SK-MEL-5 (cell line): ENCODE measurements around the gene OLFML2A. TPM values are rescaled to one million over a fixed set of nuclear protein-coding genes. Genes with fewer than 3 reads are reported as not detected.
"Not testable (repeated sequence)": the region's sequence is repeated elsewhere in the genome, so short reads cannot be mapped to it uniquely, and the experiment has no call there.

Experiments used
- DNase-seq: peaks from one replicate; pipeline ENCODE4 v3.0.0-alpha.2; 2016; ENCODE audit warnings: low read depth, low spot score
- in situ Hi-C: cut with HindIII; loops from 2 replicates; pipeline ENCODE4 v1.10.0; 2016; ENCODE audit warnings: low sequenced_read_pairs, high pct_unique_total_duplicates, low pct_unique_long_range_greater_than_20kb
- polyA plus RNA-seq, 2 experiments: library from polyadenylated mRNA; depleted of rRNA; stranded (reverse); fragments of >200 nt; gene quantifications; 2 replicates each; pipeline ENCODE4 v1.2.3, GENCODE V29; 2015
- total RNA-seq: library from RNA; depleted of rRNA; stranded (reverse); fragments of >200 nt; shearing (Covaris generic); gene quantifications from 2 replicates; pipeline ENCODE4 v1.2.3, GENCODE V29; 2014; rRNA removed

OLFML2A gene
- 0.51 and 0.90 TPM in 2 replicates for total RNA-seq
- 2.1 and 3.2 TPM in 2 replicates for polyA plus RNA-seq (2015; cell fraction: cytosol; rRNA removed)
- 0.77 and 1.2 TPM in 2 replicates for polyA plus RNA-seq (2015; cell fraction: nucleus; rRNA removed)

GRCh38 chr9:124776954-124777648 lies at the start of gene OLFML2A:
OLFML2A (plus strand) TSS chr9:124777133; CDS start chr9:124777271, 138 bp downstream.
- in situ Hi-C loops: no loop called here
- no peak for DNase-seq

GRCh38 chr9:124730772-124731171 lies 46.2 kb upstream of the OLFML2A start:
- no peak for DNase-seq
- in situ Hi-C loops: no loop called here

- DNase-seq: no peak
- in situ Hi-C loops: no loop called here
These were observed 42.8 kb upstream of the OLFML2A start for GRCh38 chr9:124733964-124734740.

DNA sequence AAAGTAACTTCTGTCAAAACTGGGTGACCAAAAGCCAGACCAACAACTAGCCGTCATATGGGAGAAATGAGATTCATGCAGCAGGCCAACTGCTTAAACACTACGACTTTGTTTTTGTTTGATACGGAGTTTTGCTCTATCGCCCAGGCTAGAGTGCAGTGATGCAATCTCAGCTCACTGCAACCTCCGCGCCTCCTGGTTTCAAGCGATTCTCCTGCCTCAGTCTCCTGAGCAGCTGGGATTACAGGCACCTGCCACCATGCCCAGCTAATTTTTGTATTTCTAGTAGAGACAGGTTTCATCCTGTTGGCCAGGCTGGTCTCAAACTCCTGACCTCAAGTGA lies 42.2 kb upstream of the OLFML2A start:
- DNase-seq, in situ Hi-C loops: not testable (repeated sequence)

DNA sequence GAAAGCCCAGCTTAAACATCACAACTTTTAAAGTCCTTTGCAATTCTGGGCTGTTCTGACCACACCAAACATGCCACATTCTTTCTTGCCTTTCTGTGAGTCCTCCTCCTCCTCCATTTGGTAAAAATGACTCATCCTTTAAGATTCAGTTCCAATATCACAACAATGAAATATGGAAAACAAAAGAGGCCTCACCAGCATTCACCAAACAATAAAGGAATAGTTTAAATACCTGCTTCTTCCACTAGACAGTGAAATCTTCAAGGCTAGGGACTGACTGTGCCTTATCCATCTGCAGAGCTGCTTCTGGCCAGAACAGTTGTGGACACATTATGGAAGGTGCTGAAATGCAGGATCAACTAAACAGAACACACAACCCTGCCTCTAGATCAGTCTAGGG lies 41.8 kb upstream of the OLFML2A start:
- in situ Hi-C loops: no loop called here

DNA sequence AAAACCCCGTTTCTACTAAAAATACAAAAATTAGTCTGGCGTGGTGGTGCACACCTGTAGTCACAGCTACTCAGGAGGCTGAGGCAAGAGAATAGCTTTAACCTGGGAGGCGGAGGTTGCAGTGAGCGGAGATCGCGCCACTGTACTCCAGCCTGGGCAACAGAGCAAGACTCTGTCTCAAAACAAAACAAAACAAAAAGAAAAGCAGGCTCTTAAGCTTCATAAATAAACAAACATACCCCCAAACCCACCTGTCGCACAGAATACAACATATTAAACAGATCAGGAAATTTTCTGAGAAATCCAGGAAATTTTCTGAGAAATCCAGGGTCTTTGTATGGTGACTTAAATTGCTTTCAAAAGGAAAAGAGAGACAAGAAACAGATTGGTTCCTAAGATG lies 38.9 kb upstream of the OLFML2A start:
- in situ Hi-C loops, DNase-seq: not testable (repeated sequence)

More for the DNA sequence above, 41.8 kb upstream of the OLFML2A start:
- no peak for DNase-seq

- in situ Hi-C loops: no loop called here
- no peak for DNase-seq
These were observed 37.6 kb upstream of the OLFML2A start for GRCh38 chr9:124739360-124739759.

- in situ Hi-C loops: no loop called here
- no peak for DNase-seq
These were observed 35.8 kb upstream of the OLFML2A start for GRCh38 chr9:124741149-124741548.

DNA sequence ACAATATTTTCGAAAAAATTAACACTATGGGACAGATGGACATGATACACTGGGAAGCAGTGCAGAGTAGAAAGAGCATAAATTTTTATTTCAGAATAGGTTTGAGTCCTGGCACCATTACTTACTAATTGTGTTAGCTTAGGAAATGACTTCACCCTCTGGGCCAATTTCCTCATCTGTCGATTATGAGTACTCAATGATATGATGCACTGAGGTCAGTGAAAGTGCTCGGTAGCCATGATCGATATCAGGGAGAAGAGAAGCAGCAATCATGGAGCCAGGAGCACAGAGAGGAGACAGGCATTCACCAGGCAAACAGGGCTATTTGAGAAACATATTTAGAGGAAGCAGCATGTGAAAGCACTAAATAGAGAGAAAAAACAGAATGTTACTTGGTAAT lies 35.3 kb upstream of the OLFML2A start:
- in situ Hi-C loops: no loop called here
- no peak for DNase-seq

DNA sequence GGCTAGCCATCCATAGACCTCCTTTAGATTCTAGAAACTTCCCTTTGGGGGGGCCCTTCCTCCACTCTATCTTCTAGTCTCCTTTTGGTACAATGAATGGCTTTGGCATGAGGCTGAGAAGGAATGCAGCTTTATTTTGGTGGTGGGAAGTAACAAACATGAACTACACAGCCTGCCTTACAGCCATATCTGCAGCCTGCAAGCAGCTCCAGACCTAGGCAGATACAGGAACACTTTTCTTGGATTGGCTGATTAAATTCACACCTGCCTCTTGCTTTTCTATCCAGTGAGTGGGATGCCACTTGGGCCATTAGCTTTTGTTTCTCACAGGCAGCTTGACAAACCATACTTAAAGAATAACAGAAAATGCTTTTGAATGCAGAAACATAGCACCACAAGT lies 34.0 kb upstream of the OLFML2A start:
- no peak for DNase-seq
- in situ Hi-C loops: no loop called here

GRCh38 chr9:124743686-124744348 lies 33.1 kb upstream of the OLFML2A start:
- in situ Hi-C loops: no loop called here
- peak; percentile 47 for DNase-seq

DNA sequence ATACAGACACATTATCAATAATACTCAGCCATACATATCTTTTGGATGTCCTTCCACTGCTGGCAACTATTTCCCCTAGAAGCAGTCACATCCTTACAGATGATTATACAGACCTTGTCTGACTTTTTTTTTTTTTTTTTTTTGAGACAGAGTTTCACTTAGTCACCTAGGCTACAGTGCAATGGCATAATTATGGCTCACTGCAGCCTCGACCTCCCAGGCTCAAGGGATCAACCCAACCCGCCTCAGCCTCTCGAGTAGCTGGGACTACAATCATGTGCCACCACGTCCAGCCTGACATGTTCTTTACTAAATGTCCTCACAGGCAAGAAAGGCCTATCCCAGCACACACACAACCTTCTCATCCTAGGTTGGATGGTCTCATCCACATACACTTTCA lies 29.9 kb upstream of the OLFML2A start:
- in situ Hi-C loops: no loop called here
- no peak for DNase-seq

DNA sequence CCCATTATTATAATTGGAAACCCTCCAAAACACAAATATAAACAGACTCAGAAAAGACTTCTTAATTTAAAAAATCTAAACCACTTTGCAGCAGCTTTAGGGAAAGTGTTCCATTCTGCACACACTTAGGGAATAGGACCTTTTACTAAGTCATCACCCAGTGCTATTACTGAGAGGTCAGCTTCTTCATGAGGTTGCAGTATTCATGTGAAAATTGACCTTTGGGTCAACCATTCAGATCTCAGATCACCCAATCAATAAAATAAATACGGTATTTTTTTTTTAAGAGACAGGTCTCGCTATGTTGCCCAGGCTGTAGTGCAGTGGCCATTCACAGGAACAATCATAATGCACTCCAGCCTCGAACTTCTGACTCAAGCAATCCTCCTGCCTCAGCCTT lies 27.6 kb upstream of the OLFML2A start:
- in situ Hi-C loops: no loop called here
- no peak for DNase-seq

GRCh38 chr9:124749781-124750180 lies 27.2 kb upstream of the OLFML2A start:
- DNase-seq: no peak
- in situ Hi-C loops: loop anchor here (25.0 kb wide), 1 partner anchor 138 kb away; no protein-coding TSS in a partner anchor

DNA sequence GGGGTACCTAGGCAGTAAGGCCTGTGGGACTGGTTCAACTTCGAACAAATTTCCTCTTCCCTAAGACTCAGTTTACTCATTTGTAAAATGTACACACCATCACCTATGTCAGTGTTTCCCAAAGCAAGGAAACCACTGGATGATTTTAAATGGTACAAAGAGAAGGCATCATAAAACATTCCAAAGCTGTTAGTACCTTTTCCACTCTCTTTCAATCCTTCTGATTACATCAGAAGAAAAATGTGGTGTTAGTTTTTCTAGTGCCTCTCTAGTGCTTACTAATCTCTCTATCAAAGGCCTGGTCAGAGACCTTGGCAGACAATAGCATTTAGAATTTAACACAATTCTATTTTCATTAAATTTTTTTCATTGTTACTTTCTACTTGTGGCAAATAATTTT lies 24.0 kb upstream of the OLFML2A start:
- in situ Hi-C loops: loop anchor here (25.0 kb wide), 1 partner anchor 134 kb away; no protein-coding TSS in a partner anchor
- no peak for DNase-seq

- in situ Hi-C loops: loop anchor here (25.0 kb wide), 1 partner anchor 133 kb away; no protein-coding TSS in a partner anchor
- peak; percentile 62 for DNase-seq
These were observed 22.6 kb upstream of the OLFML2A start for GRCh38 chr9:124754289-124754688.

DNA sequence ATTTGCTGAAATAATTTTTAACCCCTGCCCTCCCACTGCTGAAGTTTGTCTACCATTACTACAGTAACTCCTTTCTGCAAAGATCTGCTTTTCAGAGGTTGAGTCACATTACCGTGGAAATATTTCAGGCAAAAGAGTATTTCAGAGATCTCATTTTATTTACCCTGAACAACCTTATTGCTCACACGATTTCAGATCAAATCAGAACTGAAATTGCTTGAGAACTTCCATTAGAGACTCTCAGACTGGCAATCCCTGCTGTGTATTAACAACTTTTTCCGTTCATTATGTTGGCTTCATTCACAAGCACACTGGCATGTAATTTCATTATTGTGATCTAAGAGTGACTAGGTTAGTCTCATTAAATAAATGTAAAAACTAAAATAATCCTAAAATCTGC lies 21.9 kb upstream of the OLFML2A start:
- in situ Hi-C loops: loop anchor here (25.0 kb wide), 1 partner anchor 132 kb away; no protein-coding TSS in a partner anchor

DNA sequence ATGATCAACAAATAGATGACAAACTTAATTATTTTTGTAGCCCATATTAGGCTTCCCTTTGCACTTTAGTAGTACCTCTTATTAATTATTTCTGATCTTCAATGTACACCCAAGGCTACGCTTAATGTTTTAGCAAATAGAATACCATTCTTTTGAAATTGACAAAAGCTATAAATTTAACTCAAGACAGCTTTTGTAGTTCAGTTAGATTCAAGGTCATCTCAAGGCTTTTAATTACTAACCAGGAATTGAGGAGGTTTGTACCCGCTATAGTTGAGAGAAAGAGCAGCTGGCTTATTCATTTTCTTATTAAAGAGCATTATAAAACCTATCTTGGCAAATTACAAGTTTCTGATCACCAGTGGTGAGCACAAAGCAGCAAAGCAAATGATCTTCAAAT lies 20.9 kb upstream of the OLFML2A start:
- no peak for DNase-seq
- in situ Hi-C loops: loop anchor here (25.0 kb wide), 1 partner anchor 131 kb away; no protein-coding TSS in a partner anchor

More for the DNA sequence above, 21.9 kb upstream of the OLFML2A start:
- DNase-seq: no peak
